ENCODE results near the gene CPLANE1.
A peak's percentile ranks its signal among the peaks of the same experiment; 100 is the strongest.

The CPLANE1 gene

DNA sequence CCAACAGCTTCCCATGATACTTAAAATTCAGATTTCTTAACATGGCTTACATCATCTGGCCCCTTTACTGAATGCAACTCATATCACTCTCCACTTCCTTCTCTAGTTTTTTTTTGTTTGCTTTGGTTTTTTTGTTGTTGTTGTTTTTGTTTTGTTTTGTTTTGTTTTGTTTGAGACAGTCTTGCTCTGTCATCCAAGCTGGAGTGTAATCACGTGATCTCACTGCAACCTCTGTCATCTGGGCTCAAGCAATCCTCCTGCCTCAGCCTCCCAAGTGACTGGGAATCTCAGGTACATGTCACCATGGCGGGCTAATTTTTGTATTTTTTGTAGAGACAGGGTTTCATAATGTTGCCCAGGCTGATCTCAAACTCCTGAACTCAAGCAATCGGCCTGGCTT is 41.4 kb downstream of the CPLANE1 start:
- no peak overlapping the region for H3K4me3 ChIP-seq (ENCODE audit: low read length)
- TF ChIP-seq CTCF (conservative IDR thresholded peaks at IDR 0.05; ENCODE audit: low read length): no peak
- no peak for DNase-seq (ENCODE audit: low read depth)

GRCh38 chr5:37206736-37207135 is 42.4 kb downstream of the CPLANE1 start:
- no peak for DNase-seq (ENCODE audit: low read depth)
- no peak for TF ChIP-seq CTCF (conservative IDR thresholded peaks at IDR 0.05; ENCODE audit: low read length)
- no peak overlapping the region for H3K4me3 ChIP-seq (ENCODE audit: low read length)

- H3K4me3 ChIP-seq (ENCODE audit: low read length): no peak overlapping the region
- no peak for TF ChIP-seq CTCF (conservative IDR thresholded peaks at IDR 0.05; ENCODE audit: low read length)
- peak; percentile 18 for DNase-seq (ENCODE audit: low read depth)
Observed at GRCh38 chr5:37198842-37199241, 50.3 kb downstream of the CPLANE1 start.

DNA sequence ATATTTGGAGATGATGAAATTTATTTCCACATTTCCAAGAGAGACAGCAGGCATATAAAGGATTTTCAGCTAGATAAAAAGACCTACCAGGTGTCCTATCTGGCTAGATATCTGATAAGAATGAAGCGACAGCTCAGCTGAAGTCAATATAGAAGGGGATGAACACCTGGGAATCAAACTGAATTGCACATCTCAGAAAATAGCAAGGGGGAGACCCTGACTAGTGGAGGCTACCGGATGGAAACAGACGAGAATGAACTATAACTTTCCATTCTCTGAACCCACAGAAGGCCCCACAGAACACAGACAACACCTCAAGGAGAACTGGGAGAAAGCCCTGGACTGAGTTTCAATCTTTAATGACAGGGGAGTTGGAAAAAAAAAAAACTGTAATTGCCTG is 51.1 kb downstream of the CPLANE1 start:
- H3K4me3 ChIP-seq (ENCODE audit: low read length): no peak overlapping the region
- DNase-seq (ENCODE audit: low read depth): no peak
- no peak for TF ChIP-seq CTCF (conservative IDR thresholded peaks at IDR 0.05; ENCODE audit: low read length)

- no peak for DNase-seq (ENCODE audit: low read depth)
- no peak overlapping the region for H3K4me3 ChIP-seq (ENCODE audit: low read length)
Observed at GRCh38 chr5:37197340-37198050, 51.7 kb downstream of the CPLANE1 start.

GRCh38 chr5:37190592-37190991 is 58.6 kb downstream of the CPLANE1 start:
- no peak overlapping the region for H3K4me3 ChIP-seq (ENCODE audit: low read length)
- no peak for TF ChIP-seq CTCF (conservative IDR thresholded peaks at IDR 0.05; ENCODE audit: low read length)
- no peak for DNase-seq (ENCODE audit: low read depth)

More at GRCh38 chr5:37197340-37198050, 51.7 kb downstream of the CPLANE1 start:
- no peak for TF ChIP-seq CTCF (conservative IDR thresholded peaks at IDR 0.05; ENCODE audit: low read length)

DNA sequence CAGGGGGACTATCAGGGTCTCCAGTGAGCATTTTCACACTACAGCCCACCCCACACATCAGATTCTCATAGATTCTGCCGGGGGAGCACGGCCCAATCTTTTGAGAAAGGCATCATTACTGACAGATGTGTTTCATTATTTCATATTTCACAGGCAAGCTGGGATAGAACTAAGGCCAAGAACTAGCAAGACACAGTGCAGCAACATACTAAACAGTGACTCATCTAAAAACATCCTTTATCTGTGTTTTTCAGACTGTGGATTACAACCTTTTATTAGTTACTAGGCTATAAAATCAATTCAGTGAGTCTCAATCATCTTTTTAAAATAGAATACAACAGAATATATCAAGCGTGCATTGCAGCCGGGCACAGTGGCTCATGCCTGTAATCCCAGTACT is 59.8 kb downstream of the CPLANE1 start:
- TF ChIP-seq CTCF (conservative IDR thresholded peaks at IDR 0.05; ENCODE audit: low read length): no peak

More for the DNA sequence above, 59.8 kb downstream of the CPLANE1 start:
- no peak overlapping the region for H3K4me3 ChIP-seq (ENCODE audit: low read length)
- DNase-seq (ENCODE audit: low read depth): peak; percentile 46

All from AG10803 (cell line).